ENCODE measurements around the gene NHSL1. TPM values are rescaled to one million over a fixed set of nuclear protein-coding genes. Genes with fewer than 3 reads are reported as not detected.
"Not testable (repeated sequence)": the region's sequence is repeated elsewhere in the genome, so short reads cannot be mapped to it uniquely, and the experiment has no call there.

NHSL1 gene
- total RNA-seq, 2 experiments from 2014 or later: 0.14 to 0.44 TPM

DNA sequence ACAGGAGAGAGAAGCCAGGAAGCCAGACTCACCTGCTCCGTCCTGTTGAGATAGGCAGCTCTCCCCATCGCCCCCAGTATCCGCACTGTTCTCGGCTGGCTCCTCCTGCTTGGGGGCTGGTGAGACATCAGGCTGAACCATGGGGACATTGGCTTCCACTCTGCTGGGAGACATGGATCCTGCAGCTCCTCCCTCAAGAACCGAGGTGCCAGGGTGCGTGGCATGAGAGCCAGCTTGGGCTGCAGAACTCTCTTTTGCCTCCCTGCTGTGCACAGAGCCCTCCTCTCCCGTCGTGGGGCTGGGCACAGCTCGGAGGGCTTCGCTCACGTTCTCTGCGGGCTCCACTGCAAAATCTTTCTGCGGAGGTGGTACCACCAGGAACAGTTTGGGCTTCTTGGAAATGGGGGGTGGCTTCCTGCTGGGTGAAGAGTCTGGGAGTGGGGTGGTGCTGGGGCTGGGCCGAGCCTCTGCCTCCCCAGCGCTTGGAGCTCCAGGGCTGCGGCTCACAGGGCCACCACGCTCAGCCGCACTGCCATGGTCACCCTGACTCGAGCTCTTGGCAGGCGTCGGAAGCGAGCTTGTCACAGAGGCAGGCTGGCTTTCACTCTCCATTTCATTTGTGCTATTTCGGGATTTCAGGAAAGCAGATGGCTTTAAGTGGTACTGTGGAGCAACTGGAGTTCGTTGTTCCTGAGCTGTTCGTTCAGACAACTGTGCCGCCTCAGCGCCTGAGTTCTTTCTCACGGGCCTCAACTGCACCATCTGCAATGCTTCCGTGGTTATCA is 68.7 kb downstream of the NHSL1 start:
- H3K4me3 Mint-ChIP-seq: no peak overlapping the region
- DNase-seq: no peak
- POLR2A ChIA-PET: interaction anchor here (0.7 kb wide), 1 partner anchor 79 kb away, joined by 3 read pairs; no protein-coding TSS in a partner anchor
- H3K9me3 Mint-ChIP-seq: no peaks in the 10 kb centered on the region
- H3K27ac Mint-ChIP-seq: no peak overlapping the region
- no peaks in the 10 kb centered on the region for H3K36me3 Mint-ChIP-seq
- H3K27me3 Mint-ChIP-seq: peaks cover 3% of the 10 kb centered on the region
- H3K4me1 Mint-ChIP-seq: no peaks in the 10 kb centered on the region
- ATAC-seq (ENCODE audit: low read depth): no peak

DNA sequence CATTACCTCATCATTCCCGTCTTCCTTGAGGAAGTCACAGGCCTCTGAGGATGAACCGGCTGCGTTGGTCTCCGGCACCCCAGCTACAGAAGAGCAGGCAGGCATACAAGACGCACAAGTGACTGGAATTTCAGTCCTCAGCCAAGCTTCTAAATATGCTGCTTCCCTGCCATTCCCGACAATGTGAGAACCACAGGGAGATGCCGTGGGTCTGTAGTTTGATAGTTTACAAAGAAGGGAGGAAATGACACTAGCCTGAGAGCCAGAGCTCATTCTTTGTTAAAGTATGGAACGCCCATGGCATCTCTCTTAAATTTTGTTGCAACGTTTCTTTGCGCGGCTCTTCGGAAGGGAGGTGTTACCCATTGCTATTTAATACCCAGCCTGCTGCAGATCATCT is 69.5 kb downstream of the NHSL1 start:
- POLR2A ChIA-PET: interaction anchor here (0.6 to 0.7 kb wide), 2 partner anchors 80 to 88 kb away, joined by 3 read pairs; no protein-coding TSS in a partner anchor
- peaks cover 3% of the 10 kb centered on the region for H3K27me3 Mint-ChIP-seq
- no peaks in the 10 kb centered on the region for H3K36me3 Mint-ChIP-seq
- ATAC-seq (ENCODE audit: low read depth): no peak
- no peak for DNase-seq
- no peak overlapping the region for H3K4me3 Mint-ChIP-seq
- H3K27ac Mint-ChIP-seq: no peak overlapping the region
- H3K9me3 Mint-ChIP-seq: no peaks in the 10 kb centered on the region
- no peaks in the 10 kb centered on the region for H3K4me1 Mint-ChIP-seq

DNA sequence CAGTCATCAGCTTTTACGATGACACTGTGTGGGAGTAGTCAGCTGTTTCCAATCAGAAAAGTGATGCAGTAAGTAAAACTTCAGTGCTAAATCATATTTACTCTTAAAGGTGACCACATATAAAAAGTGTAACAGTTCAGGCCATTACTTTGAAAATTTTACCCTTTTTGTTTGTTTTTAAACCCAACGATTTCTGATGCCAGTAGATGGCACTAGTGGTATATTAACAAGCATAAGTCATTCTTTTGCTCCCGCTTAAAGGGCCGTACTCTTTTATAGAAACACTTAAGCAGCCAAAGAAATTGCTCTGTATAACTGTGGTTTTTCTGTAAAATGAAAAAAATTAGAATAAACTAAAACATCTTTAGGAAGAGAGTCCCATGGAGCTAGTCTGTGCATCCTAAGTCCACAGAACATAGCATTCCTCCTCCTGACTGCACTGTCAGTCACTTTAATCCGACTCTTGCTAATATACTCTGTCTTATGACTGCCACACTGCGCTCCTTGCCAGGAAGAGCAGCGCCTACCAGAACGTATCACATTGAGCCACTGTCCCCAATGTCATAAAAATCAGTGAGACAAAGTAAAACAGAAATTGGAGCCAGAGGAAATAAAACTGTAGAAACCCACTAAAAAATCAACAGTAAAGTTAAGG is 70.2 kb downstream of the NHSL1 start:
- Mint-ChIP-seq H3K27ac (no peak overlapping the region), H3K4me3 (no peak overlapping the region), H3K4me1 (no peaks in the 10 kb centered on the region), H3K36me3 (no peaks in the 10 kb centered on the region), H3K27me3 (peaks cover 3% of the 10 kb centered on the region), H3K9me3 (no peaks in the 10 kb centered on the region)
- ATAC-seq (ENCODE audit: low read depth): peak; percentile 54
- POLR2A ChIA-PET: interaction anchor here (0.6 kb wide), 1 partner anchor 89 kb away, joined by 3 read pairs; no protein-coding TSS in a partner anchor
- no peak for DNase-seq

DNA sequence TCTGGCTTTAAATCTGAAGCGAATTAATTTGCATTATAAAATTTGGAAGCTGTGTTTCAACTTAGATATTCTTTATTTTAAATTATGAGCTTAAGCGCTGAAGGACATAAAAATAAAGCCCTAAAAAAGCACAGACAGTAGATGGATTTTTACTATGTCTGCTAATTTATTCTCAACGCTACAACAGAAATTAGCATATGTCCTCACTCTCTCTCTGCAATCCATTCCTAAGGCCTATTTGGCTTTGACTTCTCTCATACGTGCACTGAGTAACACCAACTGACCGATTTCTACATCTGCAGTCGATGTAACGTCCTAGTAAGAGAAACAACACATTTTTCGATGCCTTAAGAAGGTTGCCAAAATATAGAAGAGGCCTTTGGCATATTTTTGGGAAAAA is 71.6 kb downstream of the NHSL1 start:
- Mint-ChIP-seq H3K27me3 (peaks cover 3% of the 10 kb centered on the region), H3K4me1 (peaks cover 4% of the 10 kb centered on the region), H3K27ac (no peak overlapping the region), H3K4me3 (no peak overlapping the region), H3K36me3 (peaks cover 1% of the 10 kb centered on the region), H3K9me3 (no peaks in the 10 kb centered on the region)
- POLR2A ChIA-PET: no interaction called here
- no peak for DNase-seq
- no peak for ATAC-seq (ENCODE audit: low read depth)

DNA sequence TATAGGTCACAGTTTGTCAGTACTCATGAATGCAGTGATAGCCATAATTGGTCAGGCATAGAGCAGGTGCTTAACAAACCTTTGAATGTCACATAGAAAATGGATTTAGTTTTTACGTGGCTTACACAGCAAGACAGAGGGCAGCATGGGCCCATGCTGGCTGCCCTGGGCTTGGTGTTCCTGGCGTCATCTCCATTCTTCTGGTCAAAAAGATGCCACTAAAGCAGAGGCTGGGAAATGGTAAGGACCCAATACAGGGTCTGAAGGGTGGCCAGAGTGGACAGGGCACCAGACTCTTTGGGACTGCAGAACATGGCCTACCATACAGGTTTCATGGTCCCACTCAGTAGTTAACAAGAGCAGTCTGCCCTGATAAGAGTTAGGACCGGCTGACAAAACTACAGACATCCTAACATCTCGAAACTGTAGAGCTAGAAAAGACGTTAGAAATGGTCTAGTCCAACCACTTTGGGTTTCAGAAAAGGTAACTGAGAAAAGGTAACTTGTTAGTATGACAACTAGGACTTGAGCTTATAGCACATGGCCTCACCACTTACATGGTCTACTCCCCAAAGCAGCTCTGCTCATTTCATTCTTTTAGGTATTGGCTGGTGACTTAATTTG is 72.7 kb downstream of the NHSL1 start:
- ATAC-seq (ENCODE audit: low read depth) (no peak), DNase-seq (no peak)
- Mint-ChIP-seq H3K9me3 (no peaks in the 10 kb centered on the region), H3K4me1 (peaks cover 4% of the 10 kb centered on the region), H3K27me3 (peaks cover 3% of the 10 kb centered on the region), H3K27ac (no peak overlapping the region), H3K4me3 (no peak overlapping the region), H3K36me3 (peaks cover 1% of the 10 kb centered on the region)
- POLR2A ChIA-PET: no interaction called here

DNA sequence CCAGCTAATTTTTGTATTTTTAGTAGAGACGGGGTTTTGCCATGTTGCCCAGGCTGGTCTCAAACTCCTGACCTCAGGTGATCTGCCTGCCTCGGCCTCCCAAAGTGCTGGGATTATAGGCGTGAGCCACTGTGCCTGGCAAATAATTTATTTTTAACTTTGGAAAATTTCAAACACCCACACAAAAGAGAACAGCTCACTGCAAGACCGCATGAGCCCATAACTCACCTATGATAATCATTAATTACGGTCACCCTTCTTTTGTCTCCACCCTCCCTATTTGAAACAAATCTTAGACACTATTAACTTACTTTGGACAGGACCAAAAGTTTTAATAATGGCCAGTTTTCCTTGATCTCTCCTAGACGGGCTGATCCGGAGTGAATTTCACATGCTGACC is 74.0 kb downstream of the NHSL1 start:
- H3K4me3 Mint-ChIP-seq; ATAC-seq (ENCODE audit: low read depth); H3K4me1 Mint-ChIP-seq; H3K36me3 Mint-ChIP-seq; H3K9me3 Mint-ChIP-seq; POLR2A ChIA-PET; H3K27me3 Mint-ChIP-seq; DNase-seq; H3K27ac Mint-ChIP-seq: not testable (repeated sequence)

DNA sequence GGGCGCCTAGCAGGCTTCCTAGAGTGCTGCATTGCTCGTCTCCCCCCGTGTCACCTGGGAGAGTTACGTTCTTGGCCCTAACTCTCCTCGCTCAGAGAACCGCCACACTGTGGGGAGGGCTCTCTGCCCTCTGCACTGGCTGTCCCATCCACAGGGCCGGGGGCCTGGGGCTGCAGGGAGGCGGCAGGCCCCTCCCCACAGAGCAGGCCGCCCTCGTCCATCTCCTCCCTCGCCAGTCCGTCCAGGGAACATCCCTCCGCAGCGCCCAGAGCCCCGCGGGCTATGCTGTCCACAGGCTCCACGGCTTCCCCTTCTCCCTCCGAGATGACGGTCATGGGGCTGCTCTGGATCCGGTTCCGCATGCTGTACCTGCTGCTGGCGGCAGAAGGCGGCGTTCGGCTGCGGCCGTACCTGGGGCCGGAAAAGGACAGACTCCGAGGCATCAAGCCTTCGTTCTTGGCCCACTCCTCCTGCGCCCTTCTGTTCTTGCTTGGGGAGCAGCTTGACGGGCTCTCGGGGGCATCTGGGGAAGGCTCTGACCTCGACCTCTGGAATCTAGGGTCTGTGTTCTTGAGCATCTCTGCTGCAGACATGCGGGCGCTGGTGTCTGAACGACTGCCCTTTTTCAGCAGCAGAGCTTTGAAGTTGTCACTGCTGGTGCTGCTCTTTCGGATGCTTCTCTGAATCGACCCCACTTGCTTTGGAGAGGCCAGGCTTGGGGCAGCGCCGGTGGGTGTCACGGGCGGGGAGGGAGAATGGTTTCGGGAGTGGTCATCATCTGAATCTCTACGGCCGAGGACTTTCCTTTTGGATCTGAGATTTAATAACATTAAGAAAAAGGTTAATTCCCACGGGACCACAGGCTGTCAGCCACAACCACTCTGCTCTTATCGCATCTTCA is 75.0 kb downstream of the NHSL1 start:
- POLR2A ChIA-PET: no interaction called here
- ATAC-seq (ENCODE audit: low read depth): no peak

DNA sequence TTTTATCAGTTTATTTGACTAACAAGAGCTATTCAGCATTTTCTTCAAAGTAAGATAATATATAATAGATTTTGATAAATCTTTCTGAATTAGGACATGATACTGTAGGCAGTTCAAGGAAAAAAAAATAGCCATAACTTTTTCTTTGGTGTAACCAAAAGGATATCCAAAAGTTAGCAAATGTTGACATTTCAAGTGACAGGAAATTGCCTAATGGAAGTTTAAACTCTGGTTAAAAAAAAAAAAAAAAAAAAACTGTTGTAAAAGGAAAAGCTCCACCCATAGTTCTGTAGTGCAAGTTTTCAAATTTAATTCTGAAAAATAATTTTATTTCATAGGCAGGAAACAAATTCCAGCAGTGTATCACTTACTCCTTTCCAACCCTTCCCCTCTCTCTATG is 76.4 kb downstream of the NHSL1 start:
- H3K4me3 Mint-ChIP-seq: no peak overlapping the region
- peaks cover 9% of the 10 kb centered on the region for H3K36me3 Mint-ChIP-seq
- POLR2A ChIA-PET: no interaction called here
- H3K27ac Mint-ChIP-seq: no peak overlapping the region
- ATAC-seq (ENCODE audit: low read depth) (no peak), DNase-seq (no peak)
- H3K27me3 Mint-ChIP-seq: peaks cover 3% of the 10 kb centered on the region
- peaks cover 4% of the 10 kb centered on the region for H3K4me1 Mint-ChIP-seq
- no peaks in the 10 kb centered on the region for H3K9me3 Mint-ChIP-seq

More for the DNA sequence above, 75.0 kb downstream of the NHSL1 start:
- Mint-ChIP-seq H3K27ac (no peak overlapping the region), H3K4me1 (peaks cover 4% of the 10 kb centered on the region), H3K4me3 (no peak overlapping the region), H3K27me3 (peaks cover 3% of the 10 kb centered on the region), H3K36me3 (peaks cover 1% of the 10 kb centered on the region), H3K9me3 (no peaks in the 10 kb centered on the region)
- no peak for DNase-seq

DNA sequence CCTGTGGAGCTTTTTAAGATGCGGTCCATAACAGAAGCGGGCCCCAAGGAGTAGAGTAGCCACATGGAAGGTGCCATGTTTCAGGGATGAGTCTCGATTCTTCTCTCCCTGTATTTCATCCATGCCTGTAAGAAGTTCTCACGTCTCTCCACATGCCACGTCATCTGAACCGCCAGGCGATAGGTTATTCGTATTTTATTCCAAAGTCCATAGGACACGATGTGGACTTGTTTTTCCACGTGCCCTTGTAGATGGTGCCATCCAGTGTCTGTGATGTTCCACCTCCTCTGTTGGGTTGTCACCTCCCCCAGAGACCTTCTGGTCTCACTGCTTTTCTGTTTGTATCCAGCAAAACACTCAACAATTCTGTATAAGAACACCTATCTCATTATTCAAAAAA is 77.7 kb downstream of the NHSL1 start:
- no peak for ATAC-seq (ENCODE audit: low read depth)
- Mint-ChIP-seq H3K27ac (no peak overlapping the region), H3K36me3 (peaks cover 13% of the 10 kb centered on the region), H3K9me3 (no peaks in the 10 kb centered on the region), H3K4me3 (no peak overlapping the region), H3K4me1 (peaks cover 6% of the 10 kb centered on the region), H3K27me3 (no peaks in the 10 kb centered on the region)
- DNase-seq: no peak
- POLR2A ChIA-PET: no interaction called here

DNA sequence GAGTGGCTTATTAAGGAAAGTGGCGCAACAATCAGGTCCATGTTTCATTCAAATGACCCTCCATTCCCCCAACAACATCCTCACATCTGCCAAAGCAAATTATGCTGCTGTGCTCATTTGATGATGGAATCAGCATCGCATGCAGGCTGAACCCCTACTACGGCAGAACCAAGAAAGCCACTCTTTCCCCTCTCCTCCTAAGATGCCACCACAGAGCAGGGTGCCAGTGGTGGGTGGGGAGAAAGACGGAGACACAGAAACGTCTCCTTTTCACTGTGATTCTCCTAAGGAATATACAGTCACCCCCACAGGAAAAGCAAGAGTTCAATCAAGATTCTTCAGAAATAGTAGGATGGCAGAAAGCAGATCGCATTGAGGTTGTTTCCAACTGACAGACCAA is 78.2 kb downstream of the NHSL1 start:
- Mint-ChIP-seq H3K4me3 (no peak overlapping the region), H3K4me1 (peaks cover 6% of the 10 kb centered on the region), H3K27ac (no peak overlapping the region), H3K36me3 (peaks cover 13% of the 10 kb centered on the region), H3K9me3 (no peaks in the 10 kb centered on the region), H3K27me3 (no peaks in the 10 kb centered on the region)
- POLR2A ChIA-PET: no interaction called here
- DNase-seq: no peak
- no peak for ATAC-seq (ENCODE audit: low read depth)

DNA sequence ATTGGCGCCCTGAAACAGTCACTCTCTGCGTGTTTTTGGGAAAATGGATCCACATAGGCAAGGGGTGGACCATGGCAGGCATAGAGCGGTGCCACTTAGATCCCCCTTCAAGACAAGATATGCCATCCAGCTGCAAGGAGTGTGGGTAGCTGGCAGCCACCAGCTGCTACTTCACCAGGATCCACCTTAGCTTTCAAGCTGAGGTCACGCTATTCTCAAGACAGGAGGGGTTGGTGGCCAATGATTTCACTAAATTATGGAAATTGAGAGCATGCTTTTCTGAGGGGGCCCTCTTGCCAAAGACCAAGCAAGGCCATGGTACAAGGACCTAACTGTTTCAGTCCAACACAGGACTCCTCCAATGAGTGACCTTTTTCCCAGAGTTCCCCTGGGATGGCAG is 78.9 kb downstream of the NHSL1 start:
- H3K4me3 Mint-ChIP-seq: no peak overlapping the region
- POLR2A ChIA-PET: no interaction called here
- ATAC-seq (ENCODE audit: low read depth) (no peak), DNase-seq (no peak)
- peaks cover 6% of the 10 kb centered on the region for H3K4me1 Mint-ChIP-seq
- no peak overlapping the region for H3K27ac Mint-ChIP-seq
- no peaks in the 10 kb centered on the region for H3K9me3 Mint-ChIP-seq
- H3K27me3 Mint-ChIP-seq: no peaks in the 10 kb centered on the region
- peaks cover 15% of the 10 kb centered on the region for H3K36me3 Mint-ChIP-seq

DNA sequence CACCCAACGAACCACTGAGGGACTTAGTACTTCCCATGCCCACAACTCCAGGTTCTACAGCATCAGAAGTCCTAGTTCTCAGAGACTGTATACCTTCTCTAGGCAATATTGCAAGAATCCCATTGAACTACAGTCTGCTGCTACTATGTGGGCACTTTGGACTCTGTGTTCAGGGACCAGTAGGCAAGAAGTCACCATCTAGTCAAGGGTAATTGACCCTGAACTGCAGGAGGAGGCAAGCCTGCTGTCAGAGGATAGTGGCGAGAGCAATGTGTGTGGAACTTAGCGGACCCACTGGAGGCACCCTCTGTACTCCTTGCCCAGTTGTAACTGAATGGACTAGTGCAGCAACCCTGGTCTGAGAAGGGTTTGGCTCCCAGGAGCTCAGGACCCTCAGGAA is 79.5 kb downstream of the NHSL1 start:
- ATAC-seq (ENCODE audit: low read depth): no peak
- H3K27ac Mint-ChIP-seq: no peak overlapping the region
- POLR2A ChIA-PET: no interaction called here
- H3K4me1 Mint-ChIP-seq: peaks cover 6% of the 10 kb centered on the region
- H3K9me3 Mint-ChIP-seq: no peaks in the 10 kb centered on the region
- no peaks in the 10 kb centered on the region for H3K27me3 Mint-ChIP-seq
- DNase-seq: no peak
- peaks cover 15% of the 10 kb centered on the region for H3K36me3 Mint-ChIP-seq
- no peak overlapping the region for H3K4me3 Mint-ChIP-seq

DNA sequence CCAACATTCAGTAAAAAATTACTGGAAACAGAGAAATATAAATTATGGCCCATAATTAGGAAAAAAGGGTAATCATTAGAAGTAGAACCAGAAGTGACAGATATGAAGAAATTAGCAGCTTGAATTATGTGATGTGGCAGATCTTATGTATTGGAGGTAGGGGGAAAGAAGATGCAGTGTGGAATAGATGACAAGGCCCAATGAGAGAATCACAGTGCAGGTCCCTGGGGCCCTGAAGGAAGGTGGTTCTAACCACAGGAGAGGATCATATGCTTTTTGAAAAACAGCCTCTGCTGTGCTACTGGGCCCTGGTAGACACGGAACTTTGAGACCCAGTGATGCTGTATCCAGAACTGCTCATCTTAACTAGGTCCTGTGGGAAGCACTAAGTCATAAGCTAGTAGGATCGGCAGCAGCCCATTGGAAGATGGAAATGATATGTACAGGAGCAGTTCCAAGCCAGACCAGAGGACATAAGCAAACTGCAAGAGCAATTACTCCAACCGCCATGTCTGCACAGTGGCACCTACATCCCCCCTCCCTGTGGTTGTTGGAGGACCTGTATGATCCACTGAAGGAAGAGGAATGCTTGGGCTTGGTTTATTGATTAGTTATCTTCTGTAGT is 81.1 kb downstream of the NHSL1 start:
- no peak overlapping the region for H3K27ac Mint-ChIP-seq
- POLR2A ChIA-PET: no interaction called here
- DNase-seq (no peak), ATAC-seq (ENCODE audit: low read depth) (no peak)
- H3K4me3 Mint-ChIP-seq: no peak overlapping the region
- no peaks in the 10 kb centered on the region for H3K27me3 Mint-ChIP-seq
- peaks cover 24% of the 10 kb centered on the region for H3K36me3 Mint-ChIP-seq
- H3K9me3 Mint-ChIP-seq: no peaks in the 10 kb centered on the region
- H3K4me1 Mint-ChIP-seq: peaks cover 4% of the 10 kb centered on the region
